NCI-H1105 treated with DMSO at 0.1 percent for 48 hours (cell line): Measurements from ENCODE around the gene NFIB.
A peak's percentile ranks its signal among the peaks of the same experiment; 100 is the strongest.

ENCODE experiments used
- DNase-seq: peaks from one replicate; lab custom pipeline; 2025; lab: John Stamatoyannopoulos, UW

NFIB gene

DNA sequence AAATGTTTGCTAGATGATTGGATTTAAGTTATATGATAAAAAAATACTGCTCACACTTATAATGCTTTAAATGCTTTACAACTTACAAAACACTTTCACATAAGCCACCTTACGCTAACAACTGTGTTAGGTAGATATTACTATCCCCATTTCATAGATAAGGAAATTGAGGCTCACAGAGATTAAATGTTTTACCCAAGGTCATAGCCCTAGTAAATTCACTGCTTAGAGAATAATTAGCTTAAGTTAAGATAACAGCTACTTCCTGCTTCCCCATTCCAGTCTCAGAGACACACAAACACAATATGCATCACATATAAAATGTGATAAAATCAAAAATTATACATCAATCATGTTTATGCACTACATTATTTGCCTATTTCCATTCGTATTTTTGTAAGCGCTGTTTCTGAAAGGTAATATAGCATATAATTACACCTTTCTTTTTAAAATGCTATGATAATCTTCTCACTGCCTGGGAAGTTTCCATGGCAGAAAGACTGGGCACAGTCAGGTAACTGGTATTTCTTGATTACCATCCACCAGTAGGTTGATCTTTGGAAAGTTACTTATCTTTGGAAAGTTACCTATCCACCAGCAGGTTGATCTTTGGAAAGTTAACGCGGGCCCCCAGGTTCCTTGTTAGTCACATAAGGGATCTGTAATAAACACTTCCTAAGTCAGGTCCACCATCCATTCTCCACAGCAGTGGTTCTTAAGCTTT is 101.1 kb downstream of the NFIB start:
- no peak for DNase-seq

DNA sequence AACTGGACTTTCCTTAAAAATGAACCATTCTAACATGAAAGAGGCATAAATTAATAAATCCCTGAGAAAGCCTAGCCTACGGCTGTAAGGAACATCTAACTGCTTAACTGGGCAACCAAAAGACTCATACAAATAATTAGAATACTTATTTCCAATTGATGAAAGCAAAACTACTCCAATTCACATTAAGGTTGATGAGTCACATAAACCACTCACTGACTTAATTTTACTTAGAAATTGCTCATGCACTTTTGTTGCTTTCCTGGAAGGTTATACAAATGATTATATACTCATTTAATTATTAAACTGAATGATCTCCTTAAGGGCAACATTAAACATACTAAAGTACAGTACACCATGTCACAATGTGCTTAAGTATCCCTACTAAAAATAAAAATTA is 101.9 kb downstream of the NFIB start:
- no peak for DNase-seq

DNA sequence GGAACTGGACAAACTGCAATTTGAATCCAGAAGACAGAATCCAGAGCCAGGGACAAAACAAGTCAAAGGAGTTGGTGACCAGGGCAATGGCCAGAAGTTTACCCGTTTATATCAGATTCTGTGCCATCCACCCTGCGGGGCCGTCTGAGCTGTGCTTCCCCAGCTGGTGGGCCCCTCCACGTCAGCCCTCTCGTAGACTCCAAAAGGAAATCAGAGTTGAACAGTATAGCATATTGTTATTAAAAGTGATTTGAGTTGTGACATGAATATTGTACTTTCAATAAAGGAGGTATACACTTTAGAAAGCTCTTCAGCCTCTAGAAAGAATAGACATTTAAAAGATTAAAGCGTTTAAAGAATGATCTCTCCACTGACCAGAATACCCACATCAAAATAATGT is 102.4 kb downstream of the NFIB start:
- DNase-seq = no peak

DNA sequence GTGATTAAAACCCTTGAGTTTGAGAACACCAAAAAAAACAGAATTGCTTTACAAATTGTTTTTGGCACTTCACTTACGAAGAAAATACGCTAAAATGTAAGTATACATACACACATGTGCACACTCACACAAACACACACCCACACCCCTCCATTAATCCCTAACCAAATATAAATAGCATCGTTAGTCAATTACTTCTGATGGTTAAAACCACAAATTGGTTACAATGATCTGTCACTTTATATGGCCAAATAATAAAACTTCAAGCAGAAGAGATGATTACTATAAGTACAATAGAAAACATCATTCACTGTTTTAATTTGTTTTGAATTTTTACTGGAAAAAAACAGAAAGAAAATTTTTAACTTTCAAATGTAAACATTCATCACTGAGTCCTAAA is 103.5 kb downstream of the NFIB start:
- no peak for DNase-seq

- DNase-seq = no peak
These were observed 104.3 kb downstream of the NFIB start for GRCh38 chr9:14209399-14210345.

GRCh38 chr9:14207352-14207995 is 106.5 kb downstream of the NFIB start:
- DNase-seq = no peak

- peak; percentile 36 for DNase-seq
These were observed 108.5 kb downstream of the NFIB start for GRCh38 chr9:14205463-14205862.

- DNase-seq = peak; percentile 91
These were observed 110.4 kb downstream of the NFIB start for GRCh38 chr9:14203356-14204056.

DNA sequence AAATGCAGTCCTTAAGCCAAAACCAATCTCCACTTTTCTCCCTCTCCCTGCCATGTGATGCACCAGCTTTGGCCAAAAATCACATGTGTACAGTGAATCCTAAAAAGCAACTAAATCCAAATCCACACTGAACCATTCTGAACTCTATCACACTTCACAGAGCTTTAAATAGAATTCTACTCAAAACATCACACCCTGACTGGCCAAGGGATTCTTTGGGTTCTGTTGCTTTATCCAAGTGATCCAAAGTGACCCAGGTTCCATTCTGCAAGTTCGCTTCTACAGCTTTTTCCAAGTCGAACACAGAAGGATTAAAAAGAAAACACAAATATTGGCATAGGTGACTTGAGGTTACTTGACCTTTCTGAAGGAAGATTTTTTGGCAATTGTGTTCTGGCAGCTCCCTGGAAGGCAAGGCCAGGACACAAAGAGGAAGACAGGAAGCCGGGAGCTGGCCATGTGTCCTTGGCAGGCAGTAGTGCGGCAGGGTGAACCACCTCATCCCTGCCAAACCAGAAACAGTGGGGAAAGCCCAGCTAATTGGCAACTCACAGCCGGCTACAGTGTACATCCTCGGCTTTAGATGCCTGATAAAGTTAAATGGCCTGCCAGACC is 115.0 kb downstream of the NFIB start:
- DNase-seq = peak; percentile 31

DNA sequence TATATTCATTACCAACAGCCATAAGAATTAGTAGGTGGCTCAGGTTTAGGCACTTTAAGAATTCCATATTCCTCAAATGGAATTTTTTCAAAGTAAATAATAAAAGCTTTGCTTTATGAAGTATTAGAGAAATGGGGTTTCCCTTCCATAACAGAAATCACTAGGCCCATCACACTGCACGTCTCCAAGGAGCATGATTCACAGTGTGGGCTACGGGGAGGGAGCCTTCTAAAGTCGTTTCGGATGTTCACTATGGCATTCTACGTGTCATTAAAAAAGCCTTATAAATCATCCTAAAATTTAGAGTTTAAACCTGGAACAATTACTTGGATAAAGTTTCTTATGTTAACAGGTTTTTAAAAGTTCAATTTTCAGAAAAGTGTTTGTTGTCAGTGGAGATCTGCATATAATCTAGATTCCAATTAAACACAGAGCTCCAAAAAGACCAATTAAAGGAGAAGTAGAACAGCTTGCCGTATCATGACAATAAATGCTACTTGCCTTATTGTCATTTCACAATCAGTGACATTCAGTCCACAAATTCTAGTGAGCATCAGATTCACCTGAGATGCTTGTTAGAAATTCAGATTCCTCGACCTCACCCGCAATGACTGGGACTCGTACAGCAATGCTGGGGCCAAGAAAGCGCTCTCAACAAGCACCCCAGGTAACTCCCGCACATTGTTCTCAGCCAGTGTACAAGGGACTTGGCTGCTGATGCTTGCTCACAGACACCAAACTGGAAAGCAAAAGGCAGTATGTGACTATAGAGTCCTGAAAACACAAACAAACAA is 115.7 kb downstream of the NFIB start:
- no peak for DNase-seq

DNA sequence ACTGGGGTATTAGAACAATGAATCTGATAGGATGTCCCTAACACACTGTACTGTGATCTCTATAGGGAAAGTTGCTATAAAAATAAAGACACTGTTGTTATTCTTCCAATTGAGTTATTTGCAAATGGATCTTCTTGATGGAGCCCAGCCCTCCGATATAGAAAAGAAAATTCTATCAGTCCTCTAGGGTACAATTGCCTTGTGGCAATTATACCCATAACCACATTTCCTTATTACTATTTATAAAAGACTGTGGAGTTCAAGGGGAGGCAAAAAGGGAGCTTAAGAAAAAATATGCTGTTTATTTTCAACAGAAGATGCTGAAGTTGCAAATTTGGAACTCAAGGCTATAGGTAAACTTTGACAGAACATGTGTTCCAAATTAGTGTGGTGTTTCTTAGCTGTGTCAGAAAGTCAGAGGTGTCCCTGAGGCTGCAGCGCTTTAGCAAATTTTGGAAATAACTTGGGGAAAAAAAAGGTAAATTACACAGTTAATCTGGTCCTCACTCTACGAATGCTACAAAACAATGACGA is 116.5 kb downstream of the NFIB start:
- no peak for DNase-seq

- no peak for DNase-seq
These were observed 120.5 kb downstream of the NFIB start for GRCh38 chr9:14193328-14193990.

GRCh38 chr9:14192556-14192955 is 121.4 kb downstream of the NFIB start:
- DNase-seq = no peak

DNA sequence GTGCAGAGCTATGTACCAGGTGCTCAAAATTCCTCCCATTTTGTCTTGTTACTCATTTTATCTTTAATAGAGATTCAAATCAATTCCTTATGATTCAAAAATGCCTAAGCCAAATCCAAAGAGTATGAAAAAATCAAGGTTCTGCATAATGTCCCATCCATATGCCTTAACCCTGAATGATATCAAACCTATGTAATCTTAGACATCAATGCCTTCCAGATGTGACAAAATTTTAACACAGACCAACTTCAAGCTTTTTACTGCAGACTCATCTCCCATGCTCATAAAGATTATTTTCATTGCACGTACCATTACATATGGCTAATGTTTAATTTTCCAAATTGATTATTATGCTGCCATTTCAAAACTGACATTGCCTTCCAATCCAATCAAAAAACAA is 122.4 kb downstream of the NFIB start:
- DNase-seq = no peak

GRCh38 chr9:14190240-14190639 is 123.7 kb downstream of the NFIB start:
- no peak for DNase-seq

DNA sequence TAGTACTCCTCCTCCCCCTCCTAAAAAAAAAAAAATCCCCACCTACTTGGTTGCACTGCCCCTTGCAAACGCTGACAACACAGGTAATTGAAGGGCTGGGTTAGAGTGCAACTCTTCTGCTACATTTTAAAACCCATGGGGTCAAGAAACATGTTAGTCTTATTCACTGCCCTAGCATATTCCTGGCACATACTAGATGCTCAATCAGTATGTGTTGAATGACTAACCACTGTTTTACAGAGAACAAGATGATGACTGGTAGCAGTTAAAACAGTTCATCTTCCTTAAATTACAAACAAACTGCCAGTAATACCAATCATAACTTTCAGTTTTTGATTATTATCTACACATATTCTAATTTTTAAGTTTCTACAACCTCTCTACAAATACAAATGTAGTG is 124.4 kb downstream of the NFIB start:
- no peak for DNase-seq

GRCh38 chr9:14189146-14189545 is 124.8 kb downstream of the NFIB start:
- DNase-seq = no peak

DNA sequence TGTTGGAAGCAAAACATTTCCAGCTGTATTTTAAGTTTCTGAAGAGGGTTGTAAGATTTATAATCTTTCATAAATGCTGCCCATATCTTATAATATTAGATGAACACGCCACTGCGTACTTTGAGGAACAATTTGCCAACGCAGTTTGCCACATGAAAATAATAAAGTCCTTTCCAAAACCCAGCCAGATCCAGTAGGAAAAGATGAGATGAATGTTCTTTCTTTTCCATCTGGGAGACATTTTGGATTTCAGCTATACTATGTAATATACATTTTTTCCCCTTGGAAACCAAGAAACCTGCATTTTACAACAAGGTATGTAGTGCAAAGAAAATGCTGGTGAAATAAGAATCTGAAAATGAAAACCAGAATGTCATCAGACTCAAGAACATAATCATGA is 125.4 kb downstream of the NFIB start:
- DNase-seq = no peak

GRCh38 chr9:14188011-14188410 is 125.9 kb downstream of the NFIB start:
- no peak for DNase-seq

DNA sequence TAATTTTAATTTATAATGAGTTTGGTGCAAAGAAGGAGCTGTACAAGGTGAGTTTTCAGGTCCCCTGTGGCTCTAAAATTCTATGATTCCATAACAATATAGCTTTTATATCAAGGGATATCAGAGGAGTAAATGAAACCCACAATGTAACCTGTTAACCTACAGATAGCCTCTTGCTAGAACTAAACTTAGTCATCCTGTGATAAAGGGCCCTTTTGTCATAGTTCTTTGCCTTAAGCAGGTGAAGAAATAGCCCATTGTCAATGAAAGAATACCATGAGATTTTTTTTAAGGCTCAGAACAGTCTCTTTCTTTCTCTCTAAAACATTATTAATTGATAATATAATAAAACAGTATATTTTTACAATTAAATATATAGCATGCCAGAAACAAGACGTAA is 127.8 kb downstream of the NFIB start:
- no peak for DNase-seq
